Ascending aorta (tissue), 2 donors: ENCODE results near the gene DNAH11. TPM values are rescaled to one million over a fixed set of nuclear protein-coding genes. Genes with fewer than 3 reads are reported as not detected.
"Not testable (repeated sequence)": the region's sequence is repeated elsewhere in the genome, so short reads cannot be mapped to it uniquely, and the experiment has no call there.

ENCODE experiments used
- DNase-seq, 2 donors: peaks; one replicate each; pipeline ENCODE4 v3.0.0-alpha.2; 2019; ENCODE audit warnings: low spot score in 2 of 2
- H3K27ac ChIP-seq, 2 donors: fragments of 200-600 bp; sonication (generic); one replicate each; pipeline ENCODE4 v1.5.1; 2016 to 2017; ENCODE audit warnings: mild to moderate bottlenecking in 1 of 2
- H3K27me3 ChIP-seq: fragments of 200-600 bp; sonication (generic); one replicate; pipeline ENCODE4 v1.5.1; 2017
- H3K36me3 ChIP-seq, 2 donors: fragments of 200-600 bp; sonication (generic); one replicate each; pipeline ENCODE4 v1.5.1; 2016
- H3K4me1 ChIP-seq, 2 donors: fragments of 200-600 bp; sonication (generic); one replicate each; pipeline ENCODE4 v1.5.1; 2016 to 2017; ENCODE audit warnings: mild to moderate bottlenecking in 1 of 2
- H3K4me3 ChIP-seq, 2 donors: fragments of 200-600 bp; sonication (generic); one replicate each; pipeline ENCODE4 v1.5.1; 2016 to 2017; ENCODE audit warnings: mild to moderate bottlenecking in 1 of 2
- H3K9me3 ChIP-seq, 2 donors: fragments of 200-600 bp; sonication (generic); one replicate each; pipeline ENCODE4 v1.5.1; 2016
- CTCF ChIP-seq, 3 experiments: fragments of 200-600 bp in 2 of 3; fragments of 450-650 bp in 1 of 3; sonication (generic) in 2 of 3; IDR thresholded peaks; one replicate each; pipeline ENCODE4 v1.5.1; 2016 to 2019; ENCODE audit warnings: antibody characterized with exemption in 3 of 3, mild to moderate bottlenecking in 1 of 3, moderate library complexity in 1 of 3
- intact Hi-C: fragments of 100-400 bp; cut with DNase I; formaldehyde crosslinking; loops from one replicate; pipeline ENCODE4 v1.15.1; 2023
- total RNA-seq: library from RNA; depleted of rRNA; stranded (reverse); fragments of >200 nt; gene quantifications from one replicate; pipeline ENCODE4 v1.1.0, GENCODE V29; 2016

DNAH11 gene
- total RNA-seq, 1 donor from 2014 or later: 0.75 TPM

GRCh38 chr7:21724562-21724961 lies 181.7 kb downstream of the DNAH11 start:
- no peak for TF ChIP-seq CTCF (IDR thresholded peaks at IDR 0.05)
- no peak for DNase-seq
- no peaks in the 10 kb centered on the region for H3K27me3 ChIP-seq
- no peak overlapping the region for H3K27ac ChIP-seq
- intact Hi-C loops: no loop called here
- no peaks in the 10 kb centered on the region for H3K36me3 ChIP-seq
- no peaks in the 10 kb centered on the region for H3K9me3 ChIP-seq
- no peaks in the 10 kb centered on the region for H3K4me1 ChIP-seq
- no peak overlapping the region for H3K4me3 ChIP-seq

GRCh38 chr7:21730399-21730798 lies 187.6 kb downstream of the DNAH11 start:
- DNase-seq: no peak
- Histone ChIP-seq H3K4me3 (no peak overlapping the region), H3K27ac (no peak overlapping the region), H3K4me1 (no peaks in the 10 kb centered on the region), H3K36me3 (no peaks in the 10 kb centered on the region), H3K27me3 (no peaks in the 10 kb centered on the region), H3K9me3 (no peaks in the 10 kb centered on the region)
- intact Hi-C loops: no loop called here
- TF ChIP-seq CTCF (IDR thresholded peaks at IDR 0.05): no peak

- H3K4me3 ChIP-seq: no peak overlapping the region
- intact Hi-C loops: no loop called here
- no peaks in the 10 kb centered on the region for H3K9me3 ChIP-seq
- H3K4me1 ChIP-seq: no peaks in the 10 kb centered on the region
- no peak for TF ChIP-seq CTCF (IDR thresholded peaks at IDR 0.05)
- H3K27ac ChIP-seq: no peak overlapping the region
- H3K27me3 ChIP-seq: no peaks in the 10 kb centered on the region
- no peaks in the 10 kb centered on the region for H3K36me3 ChIP-seq
- DNase-seq: no peak
Observed at GRCh38 chr7:21731977-21732376, 189.1 kb downstream of the DNAH11 start.

- H3K4me3 ChIP-seq, H3K36me3 ChIP-seq, H3K27me3 ChIP-seq, H3K27ac ChIP-seq, intact Hi-C loops, DNase-seq, H3K4me1 ChIP-seq, H3K9me3 ChIP-seq: not testable (repeated sequence)
Observed at GRCh38 chr7:21732956-21733355, 190.1 kb downstream of the DNAH11 start.

GRCh38 chr7:21733837-21734236 lies 191.0 kb downstream of the DNAH11 start:
- H3K27ac ChIP-seq: no peak overlapping the region
- no peak overlapping the region for H3K4me3 ChIP-seq
- DNase-seq: no peak
- intact Hi-C loops: no loop called here
- no peaks in the 10 kb centered on the region for H3K27me3 ChIP-seq
- no peaks in the 10 kb centered on the region for H3K9me3 ChIP-seq
- TF ChIP-seq CTCF (IDR thresholded peaks at IDR 0.05): no peak
- H3K4me1 ChIP-seq: no peaks in the 10 kb centered on the region
- H3K36me3 ChIP-seq: no peaks in the 10 kb centered on the region

GRCh38 chr7:21743493-21743892 lies 200.7 kb downstream of the DNAH11 start:
- no peak overlapping the region for H3K4me3 ChIP-seq
- H3K4me1 ChIP-seq: no peaks in the 10 kb centered on the region
- no peak for TF ChIP-seq CTCF (IDR thresholded peaks at IDR 0.05)
- H3K36me3 ChIP-seq: no peaks in the 10 kb centered on the region
- DNase-seq: no peak
- no peaks in the 10 kb centered on the region for H3K9me3 ChIP-seq
- no peaks in the 10 kb centered on the region for H3K27me3 ChIP-seq
- no peak overlapping the region for H3K27ac ChIP-seq
- intact Hi-C loops: no loop called here
